Neural crest cell (in vitro differentiated cells): ENCODE data around the gene LRRC15. TPM values are rescaled to one million over a fixed set of nuclear protein-coding genes. Genes with fewer than 3 reads are reported as not detected.

Experiments used
- DNase-seq: peaks from one replicate; pipeline ENCODE4 v3.0.0; 2021; ENCODE audit warnings: low read depth, mixed read lengths, low spot score
- H3K27ac Mint-ChIP-seq: one replicate; pipeline ENCODE4 v1.8.0; 2021; ENCODE audit warnings: mild to moderate bottlenecking, mixed read lengths; ENCODE audit not compliant: unreplicated experiment
- H3K27me3 Mint-ChIP-seq: 2 replicates; pipeline ENCODE4 v1.8.0; 2021; ENCODE audit warnings: low read depth, mild to moderate bottlenecking, mixed read lengths
- H3K36me3 Mint-ChIP-seq: 2 replicates; pipeline ENCODE4 v1.8.0; 2021; ENCODE audit warnings: low read depth, mild to moderate bottlenecking, mixed read lengths
- H3K4me1 Mint-ChIP-seq: 2 replicates; pipeline ENCODE4 v1.8.0; 2021; ENCODE audit warnings: mixed read lengths
- H3K4me3 Mint-ChIP-seq: one replicate; pipeline ENCODE4 v1.8.0; 2021; ENCODE audit warnings: mild to moderate bottlenecking, mixed read lengths
- H3K9me3 Mint-ChIP-seq: 2 replicates; pipeline ENCODE4 v1.8.0; 2021; ENCODE audit warnings: mixed read lengths
- CTCF ChIP-seq: fragments of 200-600 bp; sonication (generic); conservative IDR thresholded peaks from 2 replicates; pipeline ENCODE4 v1.5.0; 2021; ENCODE audit warnings: antibody characterized with exemption, mild to moderate bottlenecking
- total RNA-seq: library from RNA; stranded (reverse); gene quantifications from 2 replicates; pipeline ENCODE4 v1.2.1, GENCODE V29; 2021

LRRC15 gene
- total RNA-seq, 1 donor from 2014 or later: not detected

DNA sequence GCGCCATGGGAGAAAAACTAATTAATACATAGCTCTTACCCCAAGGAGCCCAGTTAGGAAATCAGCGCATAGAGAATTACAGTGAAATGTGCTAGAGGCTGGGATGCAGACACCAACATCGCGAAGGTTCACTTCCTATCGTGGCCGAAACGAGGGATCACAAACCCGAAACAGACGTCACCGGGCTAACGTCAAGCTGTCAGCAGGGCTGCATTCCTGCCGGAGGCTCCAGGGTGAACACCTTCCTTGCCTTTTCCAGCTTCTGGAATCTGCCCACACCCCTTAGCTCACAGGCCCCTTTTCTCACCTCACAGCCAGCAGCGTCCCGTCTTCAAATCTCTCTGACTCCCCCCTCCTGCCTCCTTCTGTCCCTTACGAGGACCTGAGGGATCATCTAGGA, 16.5 kb upstream of the LRRC15 start:
- Mint-ChIP-seq H3K27ac (peak overlapping the region; percentile 43), H3K27me3 (peaks cover 4% of the 10 kb centered on the region)
- no peak for DNase-seq

GRCh38 chr3:194384569-194385001, 15.0 kb upstream of the LRRC15 start:
- TF ChIP-seq CTCF: no peak
- Mint-ChIP-seq H3K9me3 (no peaks in the 10 kb centered on the region), H3K4me1 (peaks cover 26% of the 10 kb centered on the region), H3K27ac (no peak overlapping the region), H3K27me3 (peaks cover 7% of the 10 kb centered on the region), H3K36me3 (no peaks in the 10 kb centered on the region), H3K4me3 (no peak overlapping the region)
- DNase-seq: no peak

More for the DNA sequence above, 16.5 kb upstream of the LRRC15 start:
- peaks cover 12% of the 10 kb centered on the region for H3K9me3 Mint-ChIP-seq
- peaks cover 4% of the 10 kb centered on the region for H3K36me3 Mint-ChIP-seq
- TF ChIP-seq CTCF: no peak
- no peak overlapping the region for H3K4me3 Mint-ChIP-seq
- peaks cover 19% of the 10 kb centered on the region for H3K4me1 Mint-ChIP-seq

GRCh38 chr3:194384156-194384555, 14.6 kb upstream of the LRRC15 start:
- no peak overlapping the region for H3K27ac Mint-ChIP-seq
- DNase-seq: no peak
- peaks cover 26% of the 10 kb centered on the region for H3K4me1 Mint-ChIP-seq
- peaks cover 7% of the 10 kb centered on the region for H3K27me3 Mint-ChIP-seq
- no peaks in the 10 kb centered on the region for H3K9me3 Mint-ChIP-seq
- no peak for TF ChIP-seq CTCF
- H3K36me3 Mint-ChIP-seq: no peaks in the 10 kb centered on the region
- no peak overlapping the region for H3K4me3 Mint-ChIP-seq

DNA sequence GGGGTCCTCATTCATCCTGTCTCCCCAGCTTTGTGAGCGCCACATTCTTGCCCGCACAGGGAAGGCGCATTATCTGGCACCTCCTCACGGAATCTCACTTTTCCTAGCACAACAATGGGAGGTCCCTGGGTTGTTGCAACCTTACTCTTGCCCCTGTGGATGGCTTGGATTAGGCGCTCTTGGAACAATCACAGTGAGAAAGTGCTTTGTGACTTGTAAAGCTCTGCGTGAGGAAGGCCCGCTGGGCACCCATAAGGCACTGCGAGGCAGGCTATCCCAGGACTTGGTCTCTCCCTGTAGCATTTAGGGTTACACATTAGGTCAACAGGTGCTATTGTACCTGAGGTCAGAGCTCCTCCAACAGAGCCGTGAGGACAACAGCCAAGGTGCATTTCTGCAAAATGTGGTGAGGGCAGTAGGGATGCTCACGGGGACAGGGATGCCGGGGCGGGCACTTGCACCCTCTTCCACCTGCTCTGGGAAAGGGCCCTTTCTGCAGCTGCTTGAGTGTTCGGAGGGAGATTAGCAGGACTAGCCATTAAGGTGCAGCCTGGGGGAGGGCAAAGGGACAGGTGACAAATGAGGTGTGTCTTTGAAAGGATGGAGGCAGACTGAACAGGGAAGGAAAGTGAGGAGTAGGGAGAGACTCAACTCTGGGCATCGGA, 13.9 kb upstream of the LRRC15 start:
- Mint-ChIP-seq H3K27me3 (peaks cover 7% of the 10 kb centered on the region), H3K4me3 (no peak overlapping the region), H3K4me1 (peaks cover 26% of the 10 kb centered on the region), H3K9me3 (no peaks in the 10 kb centered on the region), H3K36me3 (no peaks in the 10 kb centered on the region), H3K27ac (no peak overlapping the region)
- no peak for TF ChIP-seq CTCF
- no peak for DNase-seq

DNA sequence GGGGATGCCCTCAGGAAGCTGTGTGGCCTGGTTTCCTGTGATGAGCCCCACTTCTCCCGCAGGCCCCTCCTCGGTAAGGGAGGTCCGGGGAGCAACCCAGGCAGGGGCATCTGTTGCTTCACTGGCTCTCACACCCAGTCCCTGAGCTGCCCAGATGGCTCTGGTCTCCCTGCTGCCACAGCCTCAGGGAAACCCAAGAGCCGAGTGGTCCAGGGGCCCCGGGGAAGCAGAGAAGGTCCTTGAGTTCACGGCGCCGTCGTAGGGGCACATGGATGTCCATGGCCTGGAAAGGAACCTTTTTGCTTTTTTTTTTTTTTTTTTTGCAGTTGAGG, 13.3 kb upstream of the LRRC15 start:
- Mint-ChIP-seq H3K4me1 (peaks cover 26% of the 10 kb centered on the region), H3K36me3 (no peaks in the 10 kb centered on the region), H3K27me3 (peaks cover 7% of the 10 kb centered on the region), H3K9me3 (no peaks in the 10 kb centered on the region), H3K27ac (no peak overlapping the region), H3K4me3 (no peak overlapping the region)
- TF ChIP-seq CTCF: no peak
- DNase-seq: no peak
